ENCODE data around the gene VAMP4. TPM values are rescaled to one million over a fixed set of nuclear protein-coding genes. Genes with fewer than 3 reads are reported as not detected.

VAMP4 gene
- total RNA-seq, 1 experiment from 2014 or later, result 6.3 TPM

- peak overlapping the region; percentile 82 for H3K27ac ChIP-seq (ENCODE audit: low read depth, low read length)
- TF ChIP-seq CEBPB (IDR thresholded peaks at IDR 0.05; ENCODE audit: low read depth) (no peak), SP1 (IDR thresholded peaks at IDR 0.05; ENCODE audit: low read depth) (no peak), EZH2phosphoT487 (IDR thresholded peaks at IDR 0.05; ENCODE audit: borderline replicate concordance) (no peak), FOSL1 (IDR thresholded peaks at IDR 0.05; ENCODE audit: low read depth) (no peak), POLR2A (IDR thresholded peaks at IDR 0.05; ENCODE audit: borderline replicate concordance, extremely low read depth, insufficient read depth, insufficient read length) (no peak), ATF3 (IDR thresholded peaks at IDR 0.05) (no peak), ZNF274 (IDR thresholded peaks at IDR 0.05; ENCODE audit: low read depth, low read length) (no peak)
- H3K4me3 ChIP-seq (replicated peaks in 1 of 2; ENCODE audit: low read depth in 1 of 2, low read length in 2 of 2), result peak overlapping the region; percentile 87 to 91
- DNase-seq (ENCODE audit: low read depth, low spot score) (no peak), ATAC-seq (peak; percentile 55)
- intact Hi-C loops (cut with micrococcal nuclease), result loop anchor here (5.0 kb wide), 1 partner anchor 40 kb away; the partner anchor contains the start of gene METTL13
- H3K4me2 ChIP-seq (ENCODE audit: low read length), result peak overlapping the region; percentile 92
- no peaks in the 10 kb centered on the region for H3K9me3 ChIP-seq (ENCODE audit: control insufficient read depth in 1 of 2, insufficient read depth in 1 of 2, low read depth in 1 of 2, low read length in 2 of 2)
- H3K36me3 ChIP-seq (ENCODE audit: control insufficient read depth in 1 of 2, insufficient read depth in 2 of 2, low read length in 2 of 2), result no peaks in the 10 kb centered on the region
- ChIA-PET CTCF (no interaction called here), POLR2A (interaction anchor here (0.7 kb wide), 1 partner anchor 39 kb away, joined by 3 read pairs; the partner anchor contains the start of gene METTL13), RAD21 (ENCODE audit: low non-redundant PET in 1 of 2, low total read pairs in 2 of 2, uncharacterized antibody in 2 of 2, unreplicated experiment in 2 of 2) (no interaction called here)
- no peaks in the 10 kb centered on the region for H3K9me2 ChIP-seq (ENCODE audit: insufficient read depth)
- peak overlapping the region; percentile 74 for H3K9ac ChIP-seq (ENCODE audit: low read length)
- H3K27me3 ChIP-seq (ENCODE audit: insufficient read depth, low read length), result no peaks in the 10 kb centered on the region
- TSS peak; percentile 87 for BruUV-seq (replicated peaks)
- no peaks in the 10 kb centered on the region for H4K20me1 ChIP-seq (ENCODE audit: insufficient read depth)
- H2AFZ ChIP-seq (ENCODE audit: low read depth, low read length, poor library complexity, severe bottlenecking), result peak overlapping the region; percentile 79
- H3K79me2 ChIP-seq (ENCODE audit: insufficient read depth, low read length), result no peaks in the 10 kb centered on the region
- peaks cover 4 to 27% of the 10 kb centered on the region in 2 experiments; a peak in 3 of 4 replicates for H3K4me1 ChIP-seq (ENCODE audit: control insufficient read depth in 1 of 2, insufficient read depth in 2 of 2, low read length in 2 of 2)
Observed at GRCh38 chr1:171742577-171742922, 685 bp upstream of the VAMP4 start.

GRCh38 chr1:171740987-171741871 is 636 bp downstream of the VAMP4 start:
- H3K4me2 ChIP-seq (ENCODE audit: low read length), result peak overlapping the region; percentile 92
- no peaks in the 10 kb centered on the region for H3K36me3 ChIP-seq (ENCODE audit: control insufficient read depth in 1 of 2, insufficient read depth in 2 of 2, low read length in 2 of 2)
- H3K27ac ChIP-seq (ENCODE audit: low read depth, low read length), result peak overlapping the region; percentile 82
- ChIA-PET RAD21 (ENCODE audit: low non-redundant PET in 1 of 2, low total read pairs in 2 of 2, uncharacterized antibody in 2 of 2, unreplicated experiment in 2 of 2) (interaction anchor here in 1 of 2 experiments (1.4 kb wide), 1 partner anchor 97 kb away, joined by 4 read pairs; no protein-coding TSS in a partner anchor), CTCF (interaction anchor here (1.2 kb wide), 1 partner anchor 12 kb away, joined by 3 read pairs; no protein-coding TSS in a partner anchor), POLR2A (interaction anchor here (0.6 kb wide), 1 partner anchor 8 kb away, joined by 3 read pairs; no protein-coding TSS in a partner anchor)
- H3K4me3 ChIP-seq (replicated peaks in 1 of 2; ENCODE audit: low read depth in 1 of 2, low read length in 2 of 2), result peak overlapping the region; percentile 87 to 91
- no peak for DNase-seq (ENCODE audit: low read depth, low spot score)
- no peaks in the 10 kb centered on the region for H4K20me1 ChIP-seq (ENCODE audit: insufficient read depth)
- ATAC-seq, result peak; percentile 34
- peak overlapping the region; percentile 77 for H2AFZ ChIP-seq (ENCODE audit: low read depth, low read length, poor library complexity, severe bottlenecking)
- TSS peak; percentile 73 for BruUV-seq (replicated peaks)
- no peaks in the 10 kb centered on the region for H3K9me3 ChIP-seq (ENCODE audit: control insufficient read depth in 1 of 2, insufficient read depth in 1 of 2, low read depth in 1 of 2, low read length in 2 of 2)
- H3K27me3 ChIP-seq (ENCODE audit: insufficient read depth, low read length), result no peaks in the 10 kb centered on the region
- intact Hi-C loops (cut with micrococcal nuclease), result loop anchor here (1.0 to 5.0 kb wide), 2 partner anchors 41 to 96 kb away; partner anchors contain the start of gene METTL13
- peak overlapping the region; percentile 74 for H3K9ac ChIP-seq (ENCODE audit: low read length)
- H3K79me2 ChIP-seq (ENCODE audit: insufficient read depth, low read length), result no peaks in the 10 kb centered on the region
- H3K9me2 ChIP-seq (ENCODE audit: insufficient read depth), result no peaks in the 10 kb centered on the region
- H3K4me1 ChIP-seq (ENCODE audit: control insufficient read depth in 1 of 2, insufficient read depth in 2 of 2, low read length in 2 of 2), result peaks cover 4 to 27% of the 10 kb centered on the region in 2 experiments; a peak in 3 of 4 replicates
- TF ChIP-seq REST (IDR thresholded peaks at IDR 0.05; ENCODE audit: low read depth) (no peak), YY1 (IDR thresholded peaks at IDR 0.05; ENCODE audit: extremely low read depth, insufficient replicate concordance, low read depth, low read length) (no peak), CTCF (IDR thresholded peaks at IDR 0.05 in 2 of 3, conservative IDR thresholded peaks at IDR 0.05 in 1 of 3; ENCODE audit: borderline replicate concordance in 1 of 3, insufficient read depth in 1 of 3, low read depth in 2 of 3, low read length in 2 of 3) (peak in 1 of 3 experiments; percentile 10; a peak in 1 of 6 replicates), JUND (IDR thresholded peaks at IDR 0.05) (peak; percentile 1; the same call in 1 of the 2 replicates), CEBPB (IDR thresholded peaks at IDR 0.05; ENCODE audit: low read depth) (no peak), RAD21 (IDR thresholded peaks at IDR 0.05; ENCODE audit: low read depth) (peak; percentile 44), SIN3A (IDR thresholded peaks at IDR 0.05; ENCODE audit: low read depth) (peak; percentile 22)

Data from HCT116 (cell line).